OCI-LY3 (cell line): ENCODE data around the gene TXNL4A.

ENCODE experiments used
- EZH2phosphoT487 ChIP-seq: fragments of 200-600 bp; shearing (Covaris generic); IDR thresholded peaks from 2 replicates; pipeline ENCODE4 v1.6.1; 2018; ENCODE audit warnings: antibody characterized with exemption, mixed run types, low read depth
- TF ChIP-seq, protein P1 (sequence below): fragments of 200-600, 300-600 bp; sonication (generic); IDR thresholded peaks from 2 replicates; pipeline ENCODE4 v1.5.1; 2014; ENCODE audit warnings: antibody characterized with exemption, low read length, low read depth

DNA sequence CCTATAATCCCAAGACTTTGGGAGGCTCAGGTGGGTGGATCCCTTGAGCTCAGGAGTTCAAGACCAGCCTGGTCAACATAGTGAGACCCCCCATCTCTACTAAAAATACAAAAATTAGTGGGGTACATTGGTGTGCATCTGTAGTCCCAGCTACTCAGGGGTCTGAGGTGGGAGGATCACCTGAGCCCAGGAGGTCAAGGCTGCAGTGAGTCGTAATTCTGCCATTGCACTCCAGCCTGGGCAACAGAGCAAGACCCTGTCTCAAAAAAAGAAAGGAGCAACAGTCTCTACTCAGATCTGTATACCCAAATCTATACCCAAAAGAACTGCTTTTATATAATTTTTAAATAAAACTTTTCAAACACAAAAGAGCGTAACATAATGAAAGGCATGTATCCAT, 29.4 kb downstream of the TXNL4A start:
- TF ChIP-seq, protein P1, sequence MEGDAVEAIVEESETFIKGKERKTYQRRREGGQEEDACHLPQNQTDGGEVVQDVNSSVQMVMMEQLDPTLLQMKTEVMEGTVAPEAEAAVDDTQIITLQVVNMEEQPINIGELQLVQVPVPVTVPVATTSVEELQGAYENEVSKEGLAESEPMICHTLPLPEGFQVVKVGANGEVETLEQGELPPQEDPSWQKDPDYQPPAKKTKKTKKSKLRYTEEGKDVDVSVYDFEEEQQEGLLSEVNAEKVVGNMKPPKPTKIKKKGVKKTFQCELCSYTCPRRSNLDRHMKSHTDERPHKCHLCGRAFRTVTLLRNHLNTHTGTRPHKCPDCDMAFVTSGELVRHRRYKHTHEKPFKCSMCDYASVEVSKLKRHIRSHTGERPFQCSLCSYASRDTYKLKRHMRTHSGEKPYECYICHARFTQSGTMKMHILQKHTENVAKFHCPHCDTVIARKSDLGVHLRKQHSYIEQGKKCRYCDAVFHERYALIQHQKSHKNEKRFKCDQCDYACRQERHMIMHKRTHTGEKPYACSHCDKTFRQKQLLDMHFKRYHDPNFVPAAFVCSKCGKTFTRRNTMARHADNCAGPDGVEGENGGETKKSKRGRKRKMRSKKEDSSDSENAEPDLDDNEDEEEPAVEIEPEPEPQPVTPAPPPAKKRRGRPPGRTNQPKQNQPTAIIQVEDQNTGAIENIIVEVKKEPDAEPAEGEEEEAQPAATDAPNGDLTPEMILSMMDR: no peak
- no peak for TF ChIP-seq EZH2phosphoT487
